IPS DF 6.9 (cell line): Measurements from ENCODE around the gene SLX4IP.

Source experiments
- DNase-seq: peaks from one replicate; pipeline ENCODE4 v3.0.0-alpha.2; 2013; ENCODE audit warnings: low read depth, low spot score
- H3K27ac ChIP-seq: one replicate; pipeline ENCODE4 v1.5.1; 2013; ENCODE audit warnings: low read length, control low read depth
- H3K27me3 ChIP-seq: 2 replicates; pipeline ENCODE4 v1.6.1; 2013; ENCODE audit warnings: mild to moderate bottlenecking, low read length; ENCODE audit not compliant: control insufficient read depth, insufficient read depth
- H3K36me3 ChIP-seq: 2 replicates; pipeline ENCODE4 v1.6.1; 2013; ENCODE audit warnings: low read length; ENCODE audit not compliant: control insufficient read depth, insufficient read depth
- H3K4me1 ChIP-seq: 2 replicates; pipeline ENCODE4 v1.6.1; 2013; ENCODE audit warnings: low read length; ENCODE audit not compliant: control insufficient read depth, insufficient read depth
- H3K4me3 ChIP-seq: 2 replicates; pipeline ENCODE4 v1.5.1; 2013; ENCODE audit warnings: mild to moderate bottlenecking, low read length
- H3K9me3 ChIP-seq: 2 replicates; pipeline ENCODE4 v1.6.1; 2013; ENCODE audit warnings: low read length, inconsistent platforms; ENCODE audit not compliant: control insufficient read depth, insufficient read depth
- WGBS: extraction: QIAGEN DNeasy Blood & Tissue Kit; methylation state at CpG from one replicate; pipeline ENCODE4 v1.1.7; 2013; ENCODE audit warnings: mixed read lengths, missing lambda C conversion rate; ENCODE audit not compliant: insufficient read length, insufficient coverage; 5-methylcytosine and 5-hydroxymethylcytosine counted together

Gene SLX4IP

GRCh38 chr20:10429443-10429981 lies 5.6 kb upstream of the SLX4IP start:
- Histone ChIP-seq H3K36me3 (no peaks in the 10 kb centered on the region), H3K4me3 (no peak overlapping the region), H3K4me1 (no peaks in the 10 kb centered on the region), H3K27me3 (no peaks in the 10 kb centered on the region), H3K9me3 (no peaks in the 10 kb centered on the region), H3K27ac (no peak overlapping the region)
- WGBS, result no CpG with 5 or more reads among the region's 5 CpGs
- no peak for DNase-seq

GRCh38 chr20:10430000-10430466 lies 5.1 kb upstream of the SLX4IP start:
- Histone ChIP-seq H3K9me3 (no peaks in the 10 kb centered on the region), H3K4me3 (no peak overlapping the region), H3K27ac (no peak overlapping the region), H3K27me3 (no peaks in the 10 kb centered on the region), H3K36me3 (no peaks in the 10 kb centered on the region), H3K4me1 (no peaks in the 10 kb centered on the region)
- no peak for DNase-seq

GRCh38 chr20:10430704-10431103 lies 4.4 kb upstream of the SLX4IP start:
- no peaks in the 10 kb centered on the region for H3K27me3 ChIP-seq
- H3K4me3 ChIP-seq, result no peak overlapping the region
- no peaks in the 10 kb centered on the region for H3K4me1 ChIP-seq
- no peaks in the 10 kb centered on the region for H3K36me3 ChIP-seq
- no CpG with 5 or more reads among the region's 5 CpGs for WGBS
- no peaks in the 10 kb centered on the region for H3K9me3 ChIP-seq
- DNase-seq, result no peak
- no peak overlapping the region for H3K27ac ChIP-seq

- Histone ChIP-seq H3K27ac (no peak overlapping the region), H3K36me3 (no peaks in the 10 kb centered on the region)
These were observed 3.0 kb upstream of the SLX4IP start for GRCh38 chr20:10432079-10432478.

GRCh38 chr20:10433014-10433622 lies 2.0 kb upstream of the SLX4IP start:
- WGBS, result no CpG with 5 or more reads among the region's 30 CpGs
- Histone ChIP-seq H3K4me1 (no peaks in the 10 kb centered on the region), H3K9me3 (no peaks in the 10 kb centered on the region), H3K4me3 (peak overlapping the region; percentile 88), H3K36me3 (no peaks in the 10 kb centered on the region), H3K27ac (no peak overlapping the region), H3K27me3 (no peaks in the 10 kb centered on the region)
- no peak for DNase-seq

More at GRCh38 chr20:10432079-10432478, 3.0 kb upstream of the SLX4IP start:
- Histone ChIP-seq H3K27me3 (no peaks in the 10 kb centered on the region), H3K9me3 (no peaks in the 10 kb centered on the region), H3K4me3 (no peak overlapping the region), H3K4me1 (no peaks in the 10 kb centered on the region)
- WGBS, result no CpG with 5 or more reads among the region's 1 CpG
- no peak for DNase-seq

- Histone ChIP-seq H3K27ac (no peak within 1 kb of the TSS), H3K9me3 (no peaks in the 10 kb centered on the region), H3K36me3 (no peaks in the 10 kb centered on the region), H3K4me3 (peak within 1 kb of the TSS; percentile 88), H3K27me3 (no peaks in the 10 kb centered on the region), H3K4me1 (no peaks in the 10 kb centered on the region)
- no CpG with 5 or more reads among the region's 73 CpGs for WGBS
- DNase-seq, result no peak
These were observed 1.3 kb upstream of the SLX4IP start, which contains the start of gene MKKS for GRCh38 chr20:10433623-10434466. MKKS (minus strand) TSS chr20:10434222; CDS start chr20:10413514, 20,708 bp downstream.

- no peaks in the 10 kb centered on the region for H3K4me1 ChIP-seq
- no peaks in the 10 kb centered on the region for H3K36me3 ChIP-seq
- no CpG with 5 or more reads among the region's 17 CpGs for WGBS
- no peaks in the 10 kb centered on the region for H3K9me3 ChIP-seq
- H3K27ac ChIP-seq, result no peak overlapping the region
- H3K4me3 ChIP-seq, result peak overlapping the region; percentile 88; the same call in 1 of the 2 replicates
- DNase-seq, result peak; percentile 97
- H3K27me3 ChIP-seq, result no peaks in the 10 kb centered on the region
These were observed 656 bp upstream of the SLX4IP start for GRCh38 chr20:10434467-10434831.

GRCh38 chr20:10436053-10436699 lies 1.1 kb downstream of the SLX4IP start:
- Histone ChIP-seq H3K4me1 (0 out of 2 replicates have a peak, but pooled peaks cover under 1% of the 10 kb centered on the region), H3K9me3 (no peaks in the 10 kb centered on the region), H3K27me3 (no peaks in the 10 kb centered on the region), H3K36me3 (no peaks in the 10 kb centered on the region), H3K4me3 (no peak overlapping the region), H3K27ac (no peak overlapping the region)
- DNase-seq, result no peak
- no CpG with 5 or more reads among the region's 20 CpGs for WGBS

GRCh38 chr20:10438217-10438616 lies 3.1 kb downstream of the SLX4IP start:
- no peak for DNase-seq
- Histone ChIP-seq H3K27me3 (no peaks in the 10 kb centered on the region), H3K4me3 (no peak overlapping the region), H3K9me3 (no peaks in the 10 kb centered on the region), H3K36me3 (no peaks in the 10 kb centered on the region), H3K4me1 (peaks cover 1% of the 10 kb centered on the region; the same call in 1 of the 2 replicates), H3K27ac (no peak overlapping the region)
- no CpG with 5 or more reads among the region's 4 CpGs for WGBS

GRCh38 chr20:10443936-10444335 lies 8.8 kb downstream of the SLX4IP start:
- Histone ChIP-seq H3K4me1 (peaks cover 1% of the 10 kb centered on the region), H3K4me3 (no peak overlapping the region), H3K27ac (no peak overlapping the region), H3K27me3 (no peaks in the 10 kb centered on the region), H3K9me3 (no peaks in the 10 kb centered on the region), H3K36me3 (no peaks in the 10 kb centered on the region)
- no CpG with 5 or more reads among the region's 2 CpGs for WGBS
- no peak for DNase-seq
